Coronary artery (tissue), 2 donors: ENCODE data around the gene PID1.

Experiments
- DNase-seq: peaks from one replicate; pipeline ENCODE4 v3.0.0-alpha.2; 2017; ENCODE audit warnings: low spot score
- H3K27ac ChIP-seq, 2 donors: fragments of 200-600 bp; sonication (generic); one replicate each; pipeline ENCODE4 v1.5.1; 2016 to 2019
- H3K4me3 ChIP-seq: fragments of 200-600 bp; sonication (generic); 2 replicates; pipeline ENCODE4 v1.5.1; 2016; ENCODE audit warnings: mild to moderate bottlenecking, moderate library complexity
- CTCF ChIP-seq: fragments of 200-600 bp; sonication (generic); IDR thresholded peaks from one replicate; pipeline ENCODE4 v1.5.1; 2019; ENCODE audit warnings: antibody characterized with exemption

Gene PID1

GRCh38 chr2:229088966-229089700 lies 182.0 kb downstream of the PID1 start:
- no peak for DNase-seq
- no peak overlapping the region for H3K4me3 ChIP-seq
- no peak for TF ChIP-seq CTCF
- H3K27ac ChIP-seq, result no peak overlapping the region

DNA sequence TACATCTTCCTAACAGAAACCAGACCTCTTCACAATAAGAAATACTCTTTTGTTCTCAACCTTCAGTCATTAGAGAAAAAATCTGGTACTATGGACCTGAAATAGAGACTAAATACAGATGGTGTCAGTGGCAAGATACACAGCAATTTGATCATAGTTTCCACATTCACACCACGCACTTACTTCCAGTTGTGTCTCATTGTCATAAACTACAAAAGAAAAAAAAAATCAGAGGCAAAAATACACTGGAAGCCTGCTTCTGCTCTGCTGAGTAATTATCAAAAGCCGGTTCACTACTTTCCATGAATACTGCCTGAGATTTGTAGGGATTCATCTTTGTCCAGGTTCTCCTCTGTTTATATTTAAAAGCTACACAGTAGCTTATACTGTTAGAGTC lies 182.6 kb downstream of the PID1 start:
- DNase-seq, result no peak
- Histone ChIP-seq H3K27ac (no peak overlapping the region), H3K4me3 (no peak overlapping the region)
- TF ChIP-seq CTCF, result no peak

- Histone ChIP-seq H3K27ac (no peak overlapping the region), H3K4me3 (no peak overlapping the region)
- no peak for DNase-seq
- no peak for TF ChIP-seq CTCF
These were observed 183.1 kb downstream of the PID1 start for GRCh38 chr2:229087843-229088516.

GRCh38 chr2:229087267-229087666 lies 183.8 kb downstream of the PID1 start:
- no peak overlapping the region for H3K4me3 ChIP-seq
- no peak overlapping the region for H3K27ac ChIP-seq
- TF ChIP-seq CTCF, result no peak
- no peak for DNase-seq

- H3K4me3 ChIP-seq, result no peak overlapping the region
- TF ChIP-seq CTCF, result no peak
- H3K27ac ChIP-seq, result no peak overlapping the region
- no peak for DNase-seq
These were observed 185.6 kb downstream of the PID1 start for GRCh38 chr2:229085439-229085838.

- TF ChIP-seq CTCF, result no peak
- H3K4me3 ChIP-seq, result no peak overlapping the region
- DNase-seq, result no peak
- H3K27ac ChIP-seq, result no peak overlapping the region
These were observed 186.6 kb downstream of the PID1 start for GRCh38 chr2:229084447-229084846.
